Left renal pelvis (tissue), 4 donors: ENCODE data around the gene OGFR. TPM values are rescaled to one million over a fixed set of nuclear protein-coding genes. Genes with fewer than 3 reads are reported as not detected.
A peak's percentile ranks its signal among the peaks of the same experiment; 100 is the strongest.

Experiments used
- DNase-seq, 4 donors: peaks; one replicate each; pipeline ENCODE4 v3.0.0-alpha.2; 2013; ENCODE audit warnings: low read depth in 4 of 4, low spot score in 3 of 4
- polyA plus RNA-seq, 4 donors: library from polyadenylated mRNA; unstranded; fragments of 120-200 nt; gene quantifications; one replicate each; pipeline ENCODE4 v1.2.1, GENCODE V29; 2013; ENCODE audit not compliant: insufficient read length in 4 of 4

OGFR gene
- polyA plus RNA-seq, 4 donors: 20.6 to 36.1 (median 26.8) TPM

DNA sequence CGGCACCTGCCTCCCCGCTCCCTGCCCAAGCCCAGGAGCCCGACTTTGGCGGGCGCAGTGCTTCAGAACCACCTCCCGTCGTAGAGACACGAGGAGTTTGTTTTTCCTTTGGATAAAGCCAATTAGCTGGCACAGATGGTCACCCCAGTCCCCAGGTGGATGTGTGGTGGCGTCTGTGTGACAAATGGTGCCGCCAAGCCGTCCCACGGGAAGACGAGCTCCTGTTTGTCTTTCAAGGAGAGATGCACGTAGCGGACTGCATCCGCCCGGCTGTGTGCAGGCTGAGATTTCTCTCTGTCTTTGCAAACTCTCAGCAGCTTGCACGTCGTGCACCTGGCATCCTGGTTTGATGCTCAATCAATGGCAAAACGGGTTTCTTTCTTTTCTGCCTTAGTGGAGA is 24.4 kb upstream of the OGFR start:
- no peak for DNase-seq

DNA sequence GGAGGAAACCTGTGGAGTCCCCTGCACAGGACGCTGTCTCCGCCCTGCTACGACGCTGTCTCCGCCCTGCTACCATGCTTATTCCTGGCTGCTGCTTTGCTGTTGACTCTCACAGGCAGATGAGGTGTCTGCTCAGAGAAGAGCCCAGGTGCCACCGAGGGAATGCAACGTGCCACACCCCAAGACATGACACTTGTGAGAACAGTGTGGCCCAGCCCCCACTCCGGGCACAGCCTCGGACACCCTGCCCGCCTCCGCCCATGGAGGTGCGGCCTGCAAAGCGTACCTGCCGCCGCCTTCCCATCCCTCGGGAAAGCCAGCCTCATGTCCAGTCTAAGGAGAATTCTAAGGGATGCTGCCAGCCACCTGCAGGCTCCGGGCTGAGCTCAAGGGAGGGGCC is 23.9 kb upstream of the OGFR start:
- no peak for DNase-seq

DNA sequence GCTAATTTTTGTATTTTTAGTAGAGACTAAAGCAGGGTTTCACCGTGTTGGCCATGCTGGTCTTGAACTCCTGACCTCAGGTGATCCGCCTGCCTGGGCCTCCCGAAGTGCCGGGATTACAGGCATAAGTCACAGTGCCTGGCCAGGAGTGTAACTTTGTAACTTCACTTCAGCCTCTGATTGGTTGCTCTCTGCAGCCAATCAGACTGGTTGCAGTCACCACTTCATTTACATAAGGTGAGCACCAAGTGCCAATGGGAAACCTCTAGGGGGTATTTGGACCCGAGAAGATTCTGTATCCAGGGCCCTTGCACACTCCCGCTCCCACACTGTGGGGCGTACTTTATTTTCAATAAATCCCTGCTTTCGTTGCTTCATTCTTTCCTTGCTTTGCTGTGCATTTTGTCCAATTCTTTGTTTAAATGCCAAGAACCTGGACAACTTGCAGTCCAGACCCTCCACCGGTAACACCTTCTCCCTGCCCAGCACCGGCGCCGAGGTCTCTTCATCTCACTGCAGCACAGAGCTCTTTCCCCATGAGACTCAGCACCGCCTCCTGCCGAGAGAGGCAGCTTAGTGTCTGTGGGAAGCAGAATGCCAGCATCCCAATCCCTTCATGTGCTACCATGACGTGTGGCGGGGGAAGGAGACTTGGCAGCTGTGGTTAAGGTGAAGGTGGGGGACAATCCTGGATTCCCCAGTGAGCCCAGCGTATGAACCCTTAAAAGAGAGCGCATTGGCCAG is 22.3 kb upstream of the OGFR start:
- no peak for DNase-seq

DNA sequence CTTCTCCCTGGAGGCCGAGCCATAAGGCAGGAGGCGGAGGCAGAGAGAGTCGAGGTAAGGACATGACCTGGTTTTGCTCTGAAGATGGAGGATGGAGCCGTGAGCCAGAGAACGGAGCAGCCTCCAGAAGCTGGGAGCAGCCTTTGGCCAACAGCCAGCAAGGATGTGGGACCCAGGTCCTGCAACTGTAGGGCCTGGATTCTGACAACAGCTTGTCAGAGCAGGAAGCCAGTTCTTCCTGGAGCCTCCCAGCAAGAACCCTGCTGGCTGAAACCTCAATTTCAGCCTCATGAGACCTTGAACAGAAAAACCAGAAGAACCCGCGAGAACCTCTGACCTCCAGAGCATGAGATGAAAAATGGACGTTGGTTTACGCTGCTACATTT is 21.7 kb upstream of the OGFR start:
- DNase-seq: no peak

DNA sequence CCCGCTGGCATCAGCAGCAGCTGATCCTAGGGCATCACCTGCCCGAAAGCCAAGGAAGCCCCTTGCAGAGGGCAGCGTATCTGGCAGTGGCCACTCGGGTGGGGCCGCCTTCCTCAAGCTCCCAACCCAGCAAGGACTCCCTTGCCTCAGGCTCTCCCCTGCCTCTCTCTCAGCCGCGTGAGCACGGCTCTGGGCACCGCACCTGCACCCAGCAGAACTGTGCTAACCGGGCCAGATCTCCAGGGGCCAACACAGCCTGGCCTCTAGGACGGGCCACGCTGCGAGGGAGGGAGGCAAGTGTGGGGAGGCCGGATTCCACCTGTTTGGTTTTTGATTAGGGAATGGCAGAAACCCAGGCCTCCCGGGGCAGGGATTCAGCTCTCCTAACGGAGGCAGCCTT is 20.1 kb upstream of the OGFR start:
- no peak for DNase-seq

DNA sequence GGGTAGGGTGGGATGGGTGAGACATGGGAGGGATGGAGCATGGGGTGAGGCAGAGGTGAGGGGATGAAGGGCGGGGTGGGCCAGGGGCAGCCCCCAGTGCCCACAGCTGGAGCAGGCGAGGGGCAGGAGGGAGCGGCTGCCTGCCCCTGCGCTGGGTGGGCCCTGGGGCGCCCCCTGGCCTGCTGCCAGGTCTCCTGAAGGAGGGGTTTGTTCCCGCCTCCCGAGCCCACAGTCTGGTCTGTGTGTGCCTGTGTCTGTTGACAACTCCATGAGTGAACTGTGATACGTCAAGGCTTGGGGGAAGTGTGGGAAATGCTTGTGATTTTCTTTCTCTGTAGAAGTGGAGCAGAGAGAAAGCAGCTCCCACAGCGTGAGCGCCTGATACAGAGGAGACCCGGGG is 19.2 kb upstream of the OGFR start:
- DNase-seq: no peak

DNA sequence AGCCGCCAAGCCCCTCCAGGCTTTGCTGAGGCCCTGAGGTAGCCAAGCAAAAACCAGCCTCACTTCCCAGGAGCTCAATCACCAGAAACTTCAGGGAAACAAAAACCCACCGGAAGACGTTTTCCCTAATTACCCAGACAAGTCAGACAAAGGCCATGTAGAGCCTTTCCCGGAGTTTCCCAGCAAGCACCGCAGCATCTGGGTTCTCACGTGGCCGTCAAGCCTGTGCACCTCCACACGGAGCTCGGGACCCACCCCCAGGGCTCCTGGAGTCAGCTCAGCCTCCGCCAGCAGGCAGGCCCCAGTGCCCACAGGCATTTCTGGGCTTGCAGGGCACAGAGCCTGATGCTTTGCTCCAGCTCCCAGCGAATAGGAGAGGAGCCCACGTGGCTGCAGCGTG is 18.5 kb upstream of the OGFR start:
- DNase-seq: no peak

DNA sequence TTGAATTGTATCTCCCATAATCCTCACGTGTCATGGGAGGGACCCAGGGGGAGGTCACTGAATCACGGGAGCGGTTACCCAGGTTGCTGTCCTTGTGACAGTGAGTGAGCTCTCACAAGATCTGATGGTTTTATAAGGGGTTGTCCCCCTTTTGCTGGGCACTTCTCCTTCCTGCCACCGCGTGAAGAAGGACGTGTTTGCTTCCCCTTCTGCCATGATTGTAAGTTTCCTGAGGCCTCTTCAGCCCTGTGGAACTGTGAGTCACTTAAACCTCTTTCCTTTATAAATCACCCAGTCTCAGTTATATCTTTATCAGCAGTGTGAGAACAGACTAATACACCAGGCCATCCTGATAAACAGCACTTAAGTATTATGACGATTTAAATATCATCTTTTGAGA is 17.3 kb upstream of the OGFR start:
- DNase-seq: no peak

DNA sequence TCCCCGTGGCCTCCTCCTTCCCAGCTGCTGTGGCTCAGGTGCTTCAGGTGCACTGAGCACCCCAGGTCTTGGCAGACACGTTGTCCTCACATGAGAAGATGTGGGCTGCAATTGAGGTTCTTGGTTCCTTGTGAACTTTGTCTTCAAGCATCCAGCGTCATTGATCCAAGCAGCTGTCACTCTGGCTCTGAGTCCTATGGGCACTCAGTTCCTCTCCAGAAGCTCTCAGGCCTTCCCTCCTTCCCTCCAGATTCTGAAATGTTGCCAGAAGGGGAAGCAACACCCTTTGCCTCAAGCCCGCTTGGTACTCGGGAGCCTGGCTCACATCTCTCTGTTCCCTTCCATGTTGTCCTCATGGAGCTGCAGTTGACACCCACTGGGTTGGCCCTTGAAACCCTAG is 16.8 kb upstream of the OGFR start:
- DNase-seq: no peak

DNA sequence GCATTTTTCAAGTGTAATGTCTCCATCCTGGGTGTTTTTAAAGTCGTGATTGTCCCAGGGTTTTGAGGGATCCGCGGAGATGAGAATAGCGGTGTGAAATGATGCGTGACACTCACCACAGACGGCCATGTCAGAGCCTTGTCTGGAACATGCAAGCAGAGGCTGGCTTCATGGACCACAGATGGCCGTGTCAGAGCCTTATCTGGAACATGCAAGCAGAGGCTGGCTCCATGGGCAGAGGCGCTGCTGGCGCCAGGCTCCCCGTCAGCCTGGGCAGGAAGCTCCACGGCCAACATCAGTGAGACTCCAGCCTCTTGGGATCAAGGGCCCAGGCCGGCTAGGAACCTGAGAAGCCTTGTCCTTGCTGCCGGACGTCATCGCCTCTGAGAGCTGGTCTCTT is 16.0 kb upstream of the OGFR start:
- DNase-seq: no peak

DNA sequence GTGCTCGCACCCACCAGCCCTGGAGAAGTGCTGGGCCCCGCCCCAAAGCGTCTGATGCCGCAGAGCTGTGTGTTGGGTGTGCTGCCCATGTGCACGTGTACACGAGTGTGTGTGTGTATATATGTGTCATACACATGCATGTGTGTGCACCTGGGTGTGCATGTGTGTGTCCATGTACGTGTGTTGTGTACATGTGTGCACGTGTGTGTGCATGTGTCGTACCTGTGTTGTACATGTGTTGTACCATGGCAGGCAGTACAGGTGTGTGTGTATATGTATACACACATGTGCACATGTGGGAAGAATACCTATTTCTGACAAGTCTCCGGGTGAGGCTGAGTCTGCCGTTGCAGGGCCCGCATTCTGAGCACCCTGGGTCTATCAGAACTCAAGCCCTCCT is 14.6 kb upstream of the OGFR start:
- DNase-seq: no peak

DNA sequence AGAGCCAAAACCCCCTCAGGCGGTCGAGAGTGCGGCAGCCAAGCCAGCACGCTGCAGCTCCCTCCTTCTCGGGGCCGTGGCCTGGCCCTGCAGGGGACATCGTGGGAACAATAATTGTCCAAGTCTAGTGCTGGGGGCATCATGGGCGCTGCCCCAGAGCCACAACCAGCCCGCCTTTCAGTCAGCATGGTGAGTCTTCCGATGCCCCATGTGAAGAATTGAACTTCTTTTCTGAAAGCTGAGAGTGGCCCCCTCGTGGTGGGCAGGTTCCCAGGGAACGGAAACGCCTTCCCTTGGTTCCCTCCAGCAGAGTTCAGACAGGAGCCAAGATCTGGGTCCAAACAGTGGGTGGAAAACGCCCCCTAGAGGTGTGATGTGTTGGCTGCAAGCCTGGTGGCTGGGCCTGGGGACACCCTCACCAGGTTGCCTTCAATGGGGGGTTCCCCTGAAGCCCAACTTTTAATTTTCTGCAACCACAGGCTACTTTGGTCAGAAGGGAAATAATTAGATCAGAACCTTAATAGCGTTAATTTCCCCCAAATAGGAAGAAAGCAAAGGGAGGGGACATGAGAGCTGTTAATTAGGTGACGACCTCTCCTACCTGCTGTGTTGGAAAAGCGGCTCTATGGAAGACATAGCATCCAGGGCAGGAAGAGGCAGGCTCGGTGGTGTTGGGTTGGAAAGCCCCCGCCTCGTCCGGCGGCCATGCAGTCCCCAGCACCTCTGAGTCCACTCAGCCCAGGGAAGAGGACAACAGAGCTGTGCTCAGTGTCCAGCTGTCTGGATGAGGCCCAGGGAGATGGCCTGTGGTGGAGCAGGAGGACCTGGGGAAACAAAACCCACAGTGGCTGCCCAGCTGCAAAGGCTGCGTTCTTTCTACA is 13.1 kb upstream of the OGFR start:
- DNase-seq: peak in 2 of 4 donors; percentile 82 to 87

DNA sequence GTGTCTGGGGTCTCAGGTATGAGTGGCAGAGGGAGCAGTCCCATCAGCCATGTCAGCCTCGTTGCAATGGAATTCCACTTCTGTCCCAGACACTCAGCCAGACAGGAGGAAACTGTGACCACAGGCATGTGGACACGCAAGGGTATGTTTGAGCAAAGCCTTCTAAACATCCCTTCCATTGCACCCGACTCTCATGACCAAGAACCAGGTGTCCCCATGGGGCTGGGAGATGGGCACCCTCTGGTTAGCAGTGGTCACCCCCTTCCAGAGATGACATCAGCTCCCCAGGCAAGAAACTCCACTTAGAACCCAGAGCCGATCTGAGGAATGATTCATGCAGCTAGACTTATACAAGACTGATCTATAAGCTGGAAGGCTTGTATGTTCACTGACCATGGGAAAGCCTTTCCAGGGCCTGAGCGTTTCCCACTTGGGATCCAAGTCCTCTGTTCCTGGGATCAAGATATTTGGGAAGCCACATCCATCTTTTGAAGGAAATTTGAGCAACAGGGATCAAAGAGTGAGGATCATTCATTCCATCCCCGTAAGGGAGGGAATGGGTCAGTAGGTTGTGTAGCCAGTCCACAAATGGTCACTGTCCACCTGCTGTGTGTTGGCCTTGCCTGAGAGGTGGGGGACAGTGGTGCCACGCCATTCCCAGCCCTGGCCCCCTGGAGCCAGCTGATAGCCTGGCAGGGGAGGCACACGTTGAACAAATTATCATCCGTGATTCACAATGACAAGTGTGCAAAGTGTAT is 12.3 kb upstream of the OGFR start:
- DNase-seq: no peak

DNA sequence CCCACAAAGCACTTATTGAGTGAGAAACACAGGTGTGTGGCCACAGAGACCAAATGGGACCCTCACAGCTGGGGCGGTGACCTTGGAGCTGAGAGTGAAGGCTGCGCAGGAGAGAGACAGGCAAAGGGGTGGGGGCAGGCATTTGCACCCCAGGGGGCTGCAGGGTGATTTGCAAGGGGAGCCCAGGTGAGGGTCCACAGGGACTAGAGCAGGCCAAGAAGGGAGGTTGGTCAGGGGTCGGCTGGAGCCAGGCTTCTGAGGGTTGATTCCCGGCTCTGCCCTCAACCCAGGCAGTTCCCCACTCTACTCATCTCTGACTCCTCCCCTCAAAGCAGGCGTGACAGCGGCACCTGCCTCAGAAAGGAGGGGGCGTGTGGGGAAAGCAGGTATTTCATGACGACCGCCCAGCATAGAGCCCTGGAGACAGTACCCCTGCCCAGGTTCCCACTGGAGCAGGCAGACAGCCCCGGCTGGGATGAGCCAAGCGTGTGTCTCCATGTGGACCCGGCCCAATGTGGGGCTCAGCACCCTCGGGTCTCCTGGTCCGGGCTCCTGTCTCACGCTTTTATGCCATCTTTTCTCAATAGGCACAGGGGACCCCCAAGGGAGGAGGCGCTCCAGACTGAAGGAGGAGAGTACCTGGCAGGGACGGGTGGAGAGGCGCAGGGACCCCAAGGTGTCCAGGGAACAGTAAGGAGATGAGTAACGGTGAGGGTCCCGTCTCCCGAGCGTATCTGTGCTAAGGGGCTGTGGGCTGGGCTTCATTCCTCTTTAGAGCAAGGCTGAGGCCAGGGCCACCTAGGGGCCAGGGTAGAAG is 11.5 kb upstream of the OGFR start:
- no peak for DNase-seq

DNA sequence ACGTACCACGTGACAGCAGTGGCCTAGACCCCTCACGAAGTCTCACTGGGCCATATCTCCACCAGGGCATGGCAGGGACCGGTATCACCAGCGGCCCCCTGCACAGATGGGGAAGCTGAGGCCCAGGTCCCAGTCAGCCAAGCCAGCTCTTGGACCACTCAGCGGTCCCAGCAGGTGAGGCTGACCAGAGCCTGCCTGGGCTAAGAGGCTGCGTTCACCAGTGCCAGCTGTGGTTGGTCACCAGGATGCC is 11.0 kb upstream of the OGFR start:
- no peak for DNase-seq

DNA sequence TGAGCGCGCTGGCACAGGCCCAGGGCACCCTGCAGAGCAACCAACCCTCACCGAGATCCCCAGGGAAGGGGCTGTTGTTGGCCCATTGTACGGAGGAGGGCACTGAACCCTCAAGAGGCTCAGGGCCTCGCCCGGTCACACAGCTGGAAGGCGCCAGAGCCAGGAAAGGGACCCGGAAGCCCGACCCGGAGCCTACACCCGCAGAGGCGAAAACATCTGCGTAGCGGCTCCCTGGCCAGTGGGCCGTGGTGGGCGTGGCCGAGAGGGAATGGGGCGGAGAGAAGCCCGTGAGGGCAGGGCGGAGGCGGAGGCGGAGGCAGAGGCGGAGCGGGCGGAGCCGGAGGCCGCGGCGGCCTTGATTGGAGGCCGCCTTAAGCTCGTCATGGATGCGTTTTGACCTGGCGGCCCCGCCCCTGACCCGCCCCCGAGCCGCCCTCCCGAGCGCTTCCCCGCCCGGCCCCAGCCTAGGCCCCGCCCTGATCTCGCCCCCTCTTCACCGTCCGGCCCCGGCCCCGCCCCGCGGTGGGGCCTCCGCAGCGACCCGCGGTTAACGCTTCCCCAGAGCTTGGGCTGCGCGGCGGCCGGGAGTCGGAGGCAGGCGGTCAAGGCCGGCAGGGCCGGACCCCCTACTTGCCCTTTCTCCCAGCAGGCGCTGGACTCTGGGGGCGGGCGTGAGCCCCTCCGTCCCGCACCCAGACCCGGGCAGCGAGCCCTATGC is 10.5 kb upstream of the OGFR start:
- DNase-seq: peak; percentile 79 to 92 (median 90)

DNA sequence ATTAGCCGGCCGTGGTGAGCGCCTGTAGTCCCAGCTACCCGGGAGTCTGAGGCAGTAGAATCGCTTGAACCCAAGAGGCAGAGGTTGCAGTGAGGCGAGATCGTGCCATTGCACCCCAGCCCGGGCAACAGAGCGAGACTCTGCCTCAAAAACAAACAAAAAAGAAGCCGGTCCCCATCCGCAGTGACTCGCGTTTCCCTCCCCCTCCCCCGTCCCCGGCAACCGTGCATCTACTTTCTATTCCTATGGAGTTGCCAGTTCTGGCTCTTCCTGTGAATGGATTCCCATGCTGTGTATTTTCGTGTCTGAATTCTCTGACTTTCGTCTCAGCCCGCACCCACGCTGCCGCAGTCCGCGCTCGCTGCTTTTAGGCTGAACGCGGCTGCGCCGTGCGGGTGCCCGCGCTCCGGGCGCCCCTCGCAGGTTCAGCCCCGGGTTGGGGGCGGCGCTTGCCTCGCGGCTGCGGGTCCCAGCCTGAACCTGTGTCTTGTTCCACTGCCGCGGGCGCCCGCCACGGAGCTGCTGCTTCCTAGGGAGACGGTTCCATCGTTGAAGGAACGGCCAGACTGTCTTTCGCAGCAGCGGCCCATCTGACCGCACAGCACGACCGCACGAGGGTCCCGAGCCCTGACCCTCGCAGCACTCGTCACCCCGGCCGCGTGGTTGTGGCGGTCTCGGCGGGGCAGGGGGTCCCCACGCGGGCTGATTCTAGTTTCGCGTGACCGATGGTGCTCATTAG is 9.4 kb upstream of the OGFR start:
- DNase-seq: no peak

DNA sequence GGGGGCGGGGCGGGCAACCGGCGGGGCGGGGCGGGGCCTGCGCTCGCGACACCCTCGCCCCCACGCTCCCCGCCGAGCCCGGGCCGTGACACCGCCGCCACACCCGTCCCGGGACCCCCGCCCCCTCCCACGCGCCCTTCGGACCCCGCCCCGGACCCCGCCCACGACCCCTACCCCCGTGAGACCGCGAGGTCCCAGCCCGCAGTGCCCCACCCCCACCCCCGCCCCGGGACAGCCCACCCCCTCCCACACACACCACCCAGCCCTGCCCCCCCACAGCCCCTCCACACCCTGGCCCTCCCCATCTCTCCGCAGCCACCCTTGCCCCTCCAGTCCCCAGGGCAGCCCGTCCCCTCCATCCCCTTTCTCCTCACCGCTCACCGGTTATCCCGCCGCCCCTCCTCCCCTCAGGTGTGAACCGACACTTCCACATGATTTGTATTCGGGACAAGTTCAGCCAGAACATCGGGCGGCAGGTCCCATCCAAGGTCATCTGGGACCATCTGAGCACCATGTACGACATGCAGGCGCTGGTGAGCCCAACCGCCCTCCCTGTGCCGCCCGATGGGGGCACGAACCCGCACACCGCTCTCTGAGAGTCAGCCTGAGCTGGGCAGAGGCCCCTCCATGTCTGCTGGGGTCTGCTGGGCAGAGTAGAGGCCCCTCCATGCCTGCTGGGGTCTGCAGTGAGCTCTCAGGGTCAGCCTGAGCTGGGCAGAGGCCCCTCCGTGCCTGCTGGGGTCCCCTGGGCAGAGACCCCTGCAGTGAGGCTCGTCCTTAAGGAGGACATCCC is 7.7 kb upstream of the OGFR start:
- no peak for DNase-seq
